Transverse colon (tissue), 4 donors: ENCODE data around the gene MAN1A2. TPM values are rescaled to one million over a fixed set of nuclear protein-coding genes. Genes with fewer than 3 reads are reported as not detected.

Experiments used
- DNase-seq: peaks from one replicate; pipeline ENCODE4 v3.0.0-alpha.2; 2019
- H3K27ac ChIP-seq, 4 donors: fragments of 200-600 bp; sonication (generic); 2 replicates each; pipeline ENCODE4 v1.5.1; 2016 to 2018; ENCODE audit warnings: inconsistent platforms in 4 of 4
- H3K27me3 ChIP-seq: fragments of 200-600 bp; sonication (generic); 2 replicates; pipeline ENCODE4 v1.5.1; 2017; ENCODE audit warnings: inconsistent platforms
- H3K36me3 ChIP-seq, 4 donors: fragments of 200-600 bp; sonication (generic); 2 replicates each; pipeline ENCODE4 v1.5.1; 2017 to 2019; ENCODE audit warnings: inconsistent platforms in 4 of 4
- H3K4me1 ChIP-seq, 4 donors: fragments of 200-600 bp; sonication (generic); 2 replicates each; pipeline ENCODE4 v1.5.1; 2017 to 2020; ENCODE audit warnings: inconsistent platforms in 4 of 4
- H3K4me3 ChIP-seq, 4 donors: fragments of 200-600 bp; sonication (generic); 1 replicate in 1 of 4; 2 replicates in 3 of 4; pipeline versions ENCODE4 v1.5.1 to v1.6.1; 2017 to 2019; ENCODE audit warnings: inconsistent platforms in 4 of 4
- H3K9me3 ChIP-seq, 2 donors: fragments of 200-600 bp; sonication (generic); 2 replicates each; pipeline ENCODE4 v1.5.1; 2017 to 2019; ENCODE audit warnings: inconsistent platforms in 2 of 2
- EP300 ChIP-seq: sonication (generic); formaldehyde crosslinking; IDR thresholded peaks from one replicate; pipeline ENCODE4 v1.6.1; 2017; ENCODE audit warnings: antibody characterized with exemption, low read depth
- POLR2A ChIP-seq: fragments of 450-650 bp; IDR thresholded peaks from one replicate; pipeline ENCODE4 v1.6.1; 2016; ENCODE audit warnings: antibody characterized with exemption, mild to moderate bottlenecking, moderate library complexity
- POLR2AphosphoS5 ChIP-seq, 3 donors: sonication (generic); formaldehyde crosslinking; IDR thresholded peaks; one replicate each; pipeline ENCODE4 v1.6.1; 2016; ENCODE audit warnings: antibody characterized with exemption in 3 of 3
- WGBS, 2 donors: methylation state at CpG; one replicate each; pipeline ENCODE4 v1.1.5; 2018; ENCODE audit warnings: low coverage in 1 of 2; 5-methylcytosine and 5-hydroxymethylcytosine counted together
- in situ Hi-C, 4 donors: fragments of 200-750 bp; cut with MboI; loops; one replicate each; pipeline versions ENCODE4 v1.15.0 to v1.15.1; 2017; ENCODE audit warnings: low sequenced_read_pairs in 3 of 4, low pct_ligation_motif_present in 1 of 4, low pct_unique_long_range_greater_than_20kb in 1 of 4
- intact Hi-C: fragments of 100-400 bp; cut with DNase I; formaldehyde crosslinking; loops from one replicate; pipeline ENCODE4 v1.15.1; 2023; ENCODE audit warnings: low total_unique reads
- total RNA-seq, 4 donors: library from RNA; depleted of rRNA; stranded (reverse); fragments of >200 nt; gene quantifications; one replicate each; pipeline ENCODE4 v1.1.0, GENCODE V29; 2016
- TF ChIP-seq, protein P1 (sequence below), 5 experiments: fragments of 200-600 bp in 3 of 5; fragments of 450-650 bp in 2 of 5; sonication (generic) in 3 of 5; IDR thresholded peaks; 1 replicate in 2 of 5; 2 replicates in 3 of 5; pipeline ENCODE4 v1.5.1; 2016 to 2017; ENCODE audit warnings: antibody characterized with exemption in 5 of 5, inconsistent platforms in 3 of 5, mild to moderate bottlenecking in 2 of 5, moderate library complexity in 1 of 5

The MAN1A2 gene
- total RNA-seq, 4 donors from 2014 or later = 9.0 to 38.6 (median 21.6) TPM

DNA sequence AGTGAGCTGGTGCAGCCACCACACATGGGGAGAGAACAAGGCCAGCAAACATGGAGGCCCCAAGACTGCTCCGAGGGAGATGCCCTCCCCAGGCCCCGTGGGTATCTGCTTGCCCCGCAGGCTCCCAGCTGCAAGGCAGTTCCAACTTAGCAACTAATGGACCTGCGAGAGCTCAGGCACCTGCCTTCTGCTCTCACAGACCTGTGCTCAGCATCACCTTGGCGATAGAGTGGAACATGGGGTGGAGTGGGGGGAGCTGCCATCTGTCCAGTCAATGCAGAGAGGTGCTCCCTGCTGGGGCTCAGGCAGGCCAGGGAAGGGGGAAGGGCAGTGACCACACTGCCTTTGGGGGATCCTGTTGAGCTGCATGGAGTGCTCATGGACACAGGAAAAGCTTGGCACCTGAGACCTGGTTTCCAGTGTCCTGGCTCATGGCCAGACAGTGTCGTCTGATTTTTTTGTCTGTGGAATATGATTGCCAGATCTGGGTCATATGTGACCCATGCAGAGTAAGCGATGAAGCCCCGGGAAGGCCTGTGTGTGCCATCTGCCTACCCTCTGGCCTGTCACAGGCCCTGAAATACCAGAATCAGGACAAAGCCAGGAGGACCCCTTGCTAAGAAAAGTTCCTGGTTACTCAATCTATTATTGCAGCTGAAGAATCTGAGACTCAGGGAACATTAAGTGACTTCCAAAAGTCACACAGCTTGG is 198.7 kb downstream of the MAN1A2 start:
- peaks cover 0 to 25% (median 18%) of the 10 kb centered on the region in 4 donors for H3K4me1 ChIP-seq
- in situ Hi-C loops = no loop called here
- no peaks in the 10 kb centered on the region for H3K36me3 ChIP-seq
- H3K9me3 ChIP-seq = no peaks in the 10 kb centered on the region
- WGBS, 2 donors = 94% methylated on average over 8 of the region's 8 CpGs; no CpG with 5 or more reads in 1 of the 2 donors
- H3K4me3 ChIP-seq = no peak overlapping the region
- TF ChIP-seq, protein P1, sequence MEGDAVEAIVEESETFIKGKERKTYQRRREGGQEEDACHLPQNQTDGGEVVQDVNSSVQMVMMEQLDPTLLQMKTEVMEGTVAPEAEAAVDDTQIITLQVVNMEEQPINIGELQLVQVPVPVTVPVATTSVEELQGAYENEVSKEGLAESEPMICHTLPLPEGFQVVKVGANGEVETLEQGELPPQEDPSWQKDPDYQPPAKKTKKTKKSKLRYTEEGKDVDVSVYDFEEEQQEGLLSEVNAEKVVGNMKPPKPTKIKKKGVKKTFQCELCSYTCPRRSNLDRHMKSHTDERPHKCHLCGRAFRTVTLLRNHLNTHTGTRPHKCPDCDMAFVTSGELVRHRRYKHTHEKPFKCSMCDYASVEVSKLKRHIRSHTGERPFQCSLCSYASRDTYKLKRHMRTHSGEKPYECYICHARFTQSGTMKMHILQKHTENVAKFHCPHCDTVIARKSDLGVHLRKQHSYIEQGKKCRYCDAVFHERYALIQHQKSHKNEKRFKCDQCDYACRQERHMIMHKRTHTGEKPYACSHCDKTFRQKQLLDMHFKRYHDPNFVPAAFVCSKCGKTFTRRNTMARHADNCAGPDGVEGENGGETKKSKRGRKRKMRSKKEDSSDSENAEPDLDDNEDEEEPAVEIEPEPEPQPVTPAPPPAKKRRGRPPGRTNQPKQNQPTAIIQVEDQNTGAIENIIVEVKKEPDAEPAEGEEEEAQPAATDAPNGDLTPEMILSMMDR (IDR thresholded peaks at IDR 0.05) = no peak
- no peak for TF ChIP-seq EP300
- no peak for TF ChIP-seq POLR2A
- H3K27ac ChIP-seq = no peak overlapping the region
- intact Hi-C loops = no loop called here
- no peaks in the 10 kb centered on the region for H3K27me3 ChIP-seq
- DNase-seq = no peak

DNA sequence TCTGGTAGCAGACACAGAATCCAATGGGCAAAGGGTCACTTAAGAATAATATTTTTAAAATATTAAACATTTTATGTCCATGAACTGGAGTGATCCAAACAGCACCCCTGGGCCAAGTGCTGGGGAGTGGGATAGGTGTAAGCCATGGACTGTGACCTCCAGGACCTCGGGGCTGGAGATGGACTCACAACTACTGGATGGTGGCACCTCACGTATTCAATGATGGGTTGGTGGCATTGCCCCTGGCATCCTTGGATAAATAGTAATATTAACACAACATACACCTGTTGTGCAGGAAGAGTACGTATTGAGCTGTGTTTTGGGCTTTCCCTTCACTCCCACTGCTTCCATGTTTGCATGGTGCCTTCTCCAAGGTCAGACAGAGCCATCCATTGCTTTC is 199.3 kb downstream of the MAN1A2 start:
- H3K9me3 ChIP-seq = no peaks in the 10 kb centered on the region
- in situ Hi-C loops = no loop called here
- no peaks in the 10 kb centered on the region for H3K27me3 ChIP-seq
- TF ChIP-seq, protein P1 (IDR thresholded peaks at IDR 0.05) = no peak
- TF ChIP-seq POLR2AphosphoS5 (IDR thresholded peaks at IDR 0.05) = no peak
- H3K4me3 ChIP-seq = no peak overlapping the region
- intact Hi-C loops = no loop called here
- no peak for DNase-seq
- no peaks in the 10 kb centered on the region for H3K36me3 ChIP-seq
- H3K4me1 ChIP-seq = peaks cover 0 to 30% (median 22%) of the 10 kb centered on the region in 4 donors
- no peak overlapping the region for H3K27ac ChIP-seq
- 78 to 92% methylated on average over 2 to 3 of the region's 3 CpGs for WGBS, 2 donors

DNA sequence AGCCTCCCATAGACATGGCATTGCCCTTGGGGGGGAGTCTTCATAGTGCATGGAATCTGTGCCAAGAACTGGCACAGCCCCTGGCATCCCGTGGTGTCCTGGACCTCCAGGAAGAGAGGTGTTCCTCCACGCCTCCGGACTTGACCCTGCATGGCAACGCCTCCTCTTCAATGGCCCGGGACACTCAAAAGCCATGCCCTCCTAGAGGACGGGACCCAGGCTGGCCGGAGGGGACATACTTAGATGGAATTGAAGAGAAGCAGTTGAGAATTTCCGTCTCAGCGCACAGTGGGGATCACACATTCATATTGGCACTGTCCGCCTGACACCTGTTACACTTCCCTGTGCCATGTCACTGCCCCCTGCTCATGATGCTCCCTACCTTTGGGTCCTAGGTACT is 200.2 kb downstream of the MAN1A2 start:
- H3K27ac ChIP-seq = no peak overlapping the region
- TF ChIP-seq POLR2A (no peak), EP300 (no peak), POLR2AphosphoS5 (IDR thresholded peaks at IDR 0.05) (no peak)
- TF ChIP-seq, protein P1 (IDR thresholded peaks at IDR 0.05) = no peak
- DNase-seq = no peak
- intact Hi-C loops = no loop called here
- peaks cover 0 to 35% (median 27%) of the 10 kb centered on the region in 4 donors for H3K4me1 ChIP-seq
- H3K27me3 ChIP-seq = no peaks in the 10 kb centered on the region
- H3K9me3 ChIP-seq = no peaks in the 10 kb centered on the region
- in situ Hi-C loops = no loop called here
- H3K4me3 ChIP-seq = no peak overlapping the region
- no peaks in the 10 kb centered on the region for H3K36me3 ChIP-seq
- 95% methylated on average over 10 of the region's 10 CpGs; no CpG with 5 or more reads in 1 of the 2 donors for WGBS, 2 donors

DNA sequence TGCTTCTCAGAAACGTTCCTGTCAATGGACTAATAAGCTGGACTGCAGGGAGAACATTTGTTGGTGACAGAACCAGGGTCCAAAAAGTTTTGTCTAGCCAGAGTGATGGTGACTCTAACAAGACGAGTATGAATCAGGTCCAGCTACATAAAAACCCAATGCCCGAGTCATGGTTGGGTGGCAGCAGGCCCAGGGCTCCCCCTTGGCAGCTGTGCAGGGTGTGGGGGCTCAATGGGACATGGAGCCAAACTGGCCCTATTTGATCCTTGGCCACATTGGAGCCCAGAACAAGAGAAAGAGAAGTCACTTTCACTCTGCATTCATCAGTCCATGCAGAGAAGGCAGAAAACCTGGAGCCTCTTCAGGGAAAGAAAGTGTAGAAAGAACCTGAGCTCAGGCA is 200.7 kb downstream of the MAN1A2 start:
- intact Hi-C loops = no loop called here
- TF ChIP-seq POLR2AphosphoS5 (IDR thresholded peaks at IDR 0.05) = no peak
- no peak for TF ChIP-seq EP300
- no peak for TF ChIP-seq POLR2A
- TF ChIP-seq, protein P1 (IDR thresholded peaks at IDR 0.05) = no peak

More for the DNA sequence above, 200.7 kb downstream of the MAN1A2 start:
- no peaks in the 10 kb centered on the region for H3K36me3 ChIP-seq
- H3K27ac ChIP-seq = no peak overlapping the region
- H3K4me3 ChIP-seq = no peak overlapping the region
- H3K27me3 ChIP-seq = no peaks in the 10 kb centered on the region
- no peak for DNase-seq
- in situ Hi-C loops = no loop called here
- H3K9me3 ChIP-seq = no peaks in the 10 kb centered on the region
- 71% methylated on average over 3 of the region's 3 CpGs; no CpG with 5 or more reads in 1 of the 2 donors for WGBS, 2 donors
- peaks cover 0 to 33% (median 24%) of the 10 kb centered on the region in 4 donors for H3K4me1 ChIP-seq
